SK-MEL-5 (cell line): ENCODE data around the gene PRKCA. TPM values are rescaled to one million over a fixed set of nuclear protein-coding genes. Genes with fewer than 3 reads are reported as not detected.
"Not testable (repeated sequence)": the region's sequence is repeated elsewhere in the genome, so short reads cannot be mapped to it uniquely, and the experiment has no call there.

Source experiments
- DNase-seq: peaks from one replicate; pipeline ENCODE4 v3.0.0-alpha.2; 2016; ENCODE audit warnings: low read depth, low spot score
- in situ Hi-C: cut with HindIII; loops from 2 replicates; pipeline ENCODE4 v1.10.0; 2016; ENCODE audit warnings: low sequenced_read_pairs, high pct_unique_total_duplicates, low pct_unique_long_range_greater_than_20kb
- polyA plus RNA-seq, 2 experiments: library from polyadenylated mRNA; depleted of rRNA; stranded (reverse); fragments of >200 nt; gene quantifications; 2 replicates each; pipeline ENCODE4 v1.2.3, GENCODE V29; 2015
- total RNA-seq: library from RNA; depleted of rRNA; stranded (reverse); fragments of >200 nt; shearing (Covaris generic); gene quantifications from 2 replicates; pipeline ENCODE4 v1.2.3, GENCODE V29; 2014; rRNA removed

Gene PRKCA
- 7.2 and 7.3 TPM in 2 replicates for total RNA-seq
- 10.8 and 13.2 TPM in 2 replicates for polyA plus RNA-seq (2015; cell fraction: cytosol; rRNA removed)
- 3.6 and 6.7 TPM in 2 replicates for polyA plus RNA-seq (2015; cell fraction: nucleus; rRNA removed)

GRCh38 chr17:66301864-66302741 lies at the start of gene PRKCA:
Gene PRKCA, plus strand, starts transcription at chr17:66302613.
- DNase-seq: peak; percentile 83
- in situ Hi-C loops: no loop called here

- in situ Hi-C loops, DNase-seq: not testable (repeated sequence)
Observed at GRCh38 chr17:66253458-66253857, 49.0 kb upstream of the PRKCA start.

- in situ Hi-C loops: no loop called here
- peak; percentile 92 for DNase-seq
Observed at GRCh38 chr17:66255112-66255511, 47.3 kb upstream of the PRKCA start.

GRCh38 chr17:66255527-66255971 lies 46.9 kb upstream of the PRKCA start:
- in situ Hi-C loops: no loop called here
- no peak for DNase-seq

- in situ Hi-C loops: no loop called here
- DNase-seq: no peak
Observed at GRCh38 chr17:66260275-66260674, 42.1 kb upstream of the PRKCA start.

GRCh38 chr17:66260688-66261087 lies 41.7 kb upstream of the PRKCA start:
- no peak for DNase-seq
- in situ Hi-C loops: no loop called here

- in situ Hi-C loops: no loop called here
- DNase-seq: no peak
Observed at GRCh38 chr17:66262767-66263166, 39.6 kb upstream of the PRKCA start.

- in situ Hi-C loops: no loop called here
- DNase-seq: no peak
Observed at GRCh38 chr17:66264696-66265095, 37.7 kb upstream of the PRKCA start.

- no peak for DNase-seq
- in situ Hi-C loops: no loop called here
Observed at GRCh38 chr17:66268247-66268927, 34.0 kb upstream of the PRKCA start.

GRCh38 chr17:66270106-66270505 lies 32.3 kb upstream of the PRKCA start:
- no peak for DNase-seq
- in situ Hi-C loops: no loop called here

GRCh38 chr17:66271512-66271911 lies 30.9 kb upstream of the PRKCA start:
- DNase-seq: no peak
- in situ Hi-C loops: no loop called here

GRCh38 chr17:66272811-66273585 lies 29.4 kb upstream of the PRKCA start:
- in situ Hi-C loops: no loop called here
- DNase-seq: no peak

- no peak for DNase-seq
- in situ Hi-C loops: no loop called here
Observed at GRCh38 chr17:66273586-66273848, 28.9 kb upstream of the PRKCA start.

- no peak for DNase-seq
- in situ Hi-C loops: no loop called here
Observed at GRCh38 chr17:66275651-66276050, 26.8 kb upstream of the PRKCA start.

- in situ Hi-C loops: no loop called here
- DNase-seq: no peak
Observed at GRCh38 chr17:66276328-66276937, 26.0 kb upstream of the PRKCA start.

GRCh38 chr17:66277191-66277590 lies 25.2 kb upstream of the PRKCA start:
- DNase-seq: no peak
- in situ Hi-C loops: no loop called here

GRCh38 chr17:66281661-66282369 lies 20.6 kb upstream of the PRKCA start:
- no peak for DNase-seq
- in situ Hi-C loops: no loop called here
